ENCODE data around the gene FBXW8.
"Not testable (repeated sequence)": the region's sequence is repeated elsewhere in the genome, so short reads cannot be mapped to it uniquely, and the experiment has no call there.

Gene FBXW8

GRCh38 chr12:117052386-117053049, 141.8 kb downstream of the FBXW8 start:
- no peak for DNase-seq (ENCODE audit: low read depth in 2 of 3, low spot score in 1 of 3)

DNA sequence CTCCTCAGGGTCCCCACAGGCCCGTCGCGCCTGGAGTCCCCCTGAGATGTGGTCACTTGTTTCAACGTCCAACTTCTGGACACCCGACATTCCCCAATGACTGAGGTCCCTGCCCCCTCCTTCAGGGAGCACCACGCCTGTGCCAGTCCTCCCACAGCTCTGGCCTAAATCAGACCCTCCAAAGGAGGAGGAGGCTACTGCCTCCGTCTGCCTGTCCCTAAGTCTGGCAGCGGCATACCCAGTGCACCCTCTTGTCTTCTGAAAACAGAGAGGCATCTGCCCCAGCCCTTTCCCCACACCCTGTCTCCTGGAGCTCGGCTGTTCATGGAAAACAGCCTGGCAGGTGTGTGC, 142.3 kb downstream of the FBXW8 start:
- no peak for DNase-seq (ENCODE audit: low read depth in 2 of 3, low spot score in 1 of 3)

GRCh38 chr12:117053597-117054201, 142.9 kb downstream of the FBXW8 start:
- no peak for DNase-seq (ENCODE audit: low read depth in 2 of 3, low spot score in 1 of 3)

DNA sequence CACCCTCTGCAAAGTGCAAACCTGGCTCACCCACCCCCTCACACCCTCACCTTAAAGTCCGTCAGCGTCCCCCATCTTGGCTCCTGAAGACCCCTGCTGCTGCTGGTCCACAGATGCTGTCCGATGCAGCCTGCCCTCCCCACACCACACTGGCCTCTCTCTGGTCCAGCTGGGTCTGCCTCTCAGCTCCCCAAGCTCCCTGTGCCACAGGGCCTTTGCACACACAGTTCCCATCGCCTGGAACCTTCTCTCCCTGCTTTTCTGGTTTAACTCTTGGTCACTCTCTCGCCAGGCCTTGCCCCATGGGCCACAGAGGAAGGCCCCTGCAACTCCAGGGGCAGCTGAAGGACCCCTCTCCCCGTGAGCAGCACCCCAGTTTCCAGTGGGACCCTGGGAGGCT, 143.5 kb downstream of the FBXW8 start:
- no peak for DNase-seq (ENCODE audit: low read depth in 2 of 3, low spot score in 1 of 3)

DNA sequence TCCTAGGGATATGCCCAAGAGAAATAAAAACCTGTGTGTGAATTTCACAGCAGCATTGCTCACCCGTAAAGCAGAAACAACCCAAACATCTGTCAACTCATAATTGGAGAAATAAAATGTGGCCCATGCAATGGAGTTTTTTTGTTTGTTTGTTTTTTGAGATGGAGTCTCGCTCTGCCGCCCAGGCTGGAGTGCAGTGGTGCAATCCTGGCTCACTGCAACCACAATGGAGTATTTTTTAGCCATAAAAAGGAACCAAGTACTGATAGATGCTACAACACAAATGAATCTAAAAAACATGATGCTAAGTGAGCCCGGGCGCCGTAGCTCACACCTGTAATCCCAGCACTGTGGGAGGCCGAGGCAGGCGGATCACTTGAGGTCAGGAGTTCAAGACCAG, 146.9 kb downstream of the FBXW8 start:
- not testable (repeated sequence) for DNase-seq (ENCODE audit: low read depth in 2 of 3, low spot score in 1 of 3)

GRCh38 chr12:117058442-117059072, 147.8 kb downstream of the FBXW8 start:
- no peak for DNase-seq (ENCODE audit: low read depth in 2 of 3, low spot score in 1 of 3)

DNA sequence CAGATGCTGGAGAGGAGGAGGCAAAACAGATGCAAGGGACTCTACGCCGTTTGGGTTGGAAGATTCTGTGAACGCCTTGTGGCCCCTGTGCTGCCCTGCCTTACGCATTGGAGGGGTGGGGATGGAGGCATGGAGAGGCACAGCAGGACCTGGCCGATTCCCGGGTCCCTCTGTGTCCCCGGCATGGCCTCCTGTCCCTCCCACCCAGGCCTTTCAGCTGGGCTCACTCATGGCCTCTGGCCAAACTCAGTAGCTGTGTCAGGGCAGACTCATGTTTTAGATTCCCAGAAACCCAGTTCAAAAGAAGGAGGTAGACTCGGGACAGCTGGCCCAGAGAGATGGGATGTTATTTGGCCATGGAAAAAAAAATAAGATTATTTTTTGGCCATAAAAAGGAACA, 148.4 kb downstream of the FBXW8 start:
- DNase-seq (ENCODE audit: low read depth in 2 of 3, low spot score in 1 of 3), result no peak

DNA sequence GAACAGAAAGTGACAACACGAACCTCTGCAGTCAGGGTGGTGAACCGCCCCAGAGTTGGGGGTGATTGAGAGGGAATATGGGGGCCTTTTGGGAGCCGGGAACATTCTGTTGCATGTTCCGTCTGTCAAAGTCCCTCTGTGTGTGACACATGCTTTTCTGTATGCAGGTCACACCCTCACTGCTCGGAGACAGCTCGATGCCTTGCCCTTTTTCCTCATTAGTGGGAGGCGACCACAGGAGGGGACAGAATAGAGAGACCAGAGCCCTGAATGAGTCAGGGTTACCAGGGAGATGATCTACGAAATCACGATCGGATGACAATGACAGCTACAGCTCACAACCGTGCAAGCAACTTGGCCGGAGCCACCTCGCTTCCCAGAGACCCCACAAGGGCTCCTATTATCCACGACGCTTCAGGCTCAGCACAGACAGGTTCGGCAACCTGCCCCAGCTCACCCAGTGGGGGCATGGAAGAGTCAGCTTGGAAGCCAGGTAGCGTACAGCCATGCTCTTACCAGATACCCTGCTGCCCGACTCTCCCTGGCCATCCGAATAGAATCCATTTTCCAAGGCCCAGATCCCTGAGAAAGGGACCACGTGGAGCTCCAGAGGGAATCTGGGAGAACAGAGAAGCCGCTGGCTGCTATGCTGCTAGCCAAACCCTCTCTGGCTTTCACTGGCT, 149.6 kb downstream of the FBXW8 start:
- DNase-seq (ENCODE audit: low read depth in 2 of 3, low spot score in 1 of 3), result no peak

DNA sequence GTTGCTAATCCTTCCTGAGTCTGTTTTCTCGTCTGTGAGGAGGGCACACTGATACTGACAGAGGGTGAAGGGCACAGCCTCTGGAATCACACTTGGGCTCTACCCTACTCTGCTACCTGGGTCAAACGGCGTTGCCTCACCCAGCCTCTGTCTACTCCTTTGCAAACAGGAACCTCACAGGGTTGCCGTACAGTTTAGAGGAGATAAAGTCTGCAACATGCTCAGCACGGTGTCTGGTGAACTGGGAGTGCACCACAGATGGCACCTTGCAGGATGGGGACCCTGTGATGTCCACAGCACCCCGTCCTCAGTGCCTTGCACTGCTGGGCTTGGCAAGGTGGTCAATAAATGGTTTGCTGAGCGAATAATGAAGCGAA, 150.2 kb downstream of the FBXW8 start:
- DNase-seq (ENCODE audit: low read depth in 2 of 3, low spot score in 1 of 3), result no peak

DNA sequence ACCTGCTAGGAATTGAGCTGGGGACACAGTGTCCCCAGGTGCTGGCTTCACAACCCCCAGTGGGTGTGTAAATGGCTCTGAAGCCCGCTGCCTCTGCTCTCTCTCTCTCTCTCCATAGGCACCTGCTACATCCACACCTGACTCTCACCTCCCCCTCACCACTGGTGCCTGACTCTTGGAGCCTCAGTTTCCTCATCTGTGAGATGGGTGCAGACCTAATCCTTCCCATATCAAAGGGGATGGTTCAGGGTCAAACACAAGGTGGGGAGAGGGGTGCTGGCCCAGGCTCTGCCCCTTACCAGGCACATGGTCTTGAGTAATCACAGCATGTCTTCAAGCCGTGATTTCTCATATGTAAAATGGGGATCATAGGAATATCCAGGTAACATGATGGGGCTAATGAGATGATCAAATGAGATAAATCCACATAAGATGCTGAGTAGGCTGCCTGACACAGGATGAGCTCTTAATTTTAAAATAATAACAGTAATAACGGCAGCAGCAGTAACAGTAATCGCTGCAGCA, 150.9 kb downstream of the FBXW8 start:
- no peak for DNase-seq (ENCODE audit: low read depth in 2 of 3, low spot score in 1 of 3)

DNA sequence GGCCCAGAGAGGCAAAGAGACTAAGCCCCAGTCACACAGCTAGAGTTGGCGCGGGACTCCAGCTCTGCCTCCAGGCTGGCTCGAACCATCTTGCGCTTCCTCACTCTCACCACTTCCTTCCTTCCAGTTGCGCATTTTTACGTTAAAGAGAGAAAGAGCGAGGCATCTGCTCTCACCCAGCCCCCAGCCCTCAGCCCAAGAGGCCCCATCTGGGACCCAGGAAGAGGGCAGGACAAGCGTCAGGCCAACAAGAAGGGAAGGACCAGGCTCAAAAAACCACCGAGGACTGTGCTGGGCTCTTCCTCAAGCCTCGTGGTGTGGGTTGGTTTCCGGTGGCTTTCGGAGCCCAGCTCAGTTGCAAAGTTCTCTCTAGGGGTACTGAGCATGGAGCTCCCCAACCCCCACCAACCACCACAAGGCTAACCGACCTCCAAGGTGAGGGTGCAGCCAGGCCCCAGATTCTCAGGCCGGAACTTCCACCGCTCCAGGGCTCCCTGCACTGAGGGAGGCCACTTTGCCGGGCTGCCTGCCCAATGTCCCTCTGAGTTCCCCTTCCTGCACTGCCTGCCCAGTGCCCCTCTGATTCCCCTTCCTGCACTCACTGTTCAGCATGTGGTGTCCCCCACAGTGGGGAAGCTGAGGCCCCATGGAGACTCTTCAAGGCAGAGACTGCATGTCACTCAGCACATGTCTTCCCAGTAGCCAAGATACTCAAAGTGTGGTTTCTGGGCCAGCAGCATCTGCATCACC, 152.6 kb downstream of the FBXW8 start:
- peak in 2 of 3 donors; percentile 3 to 20 for DNase-seq (ENCODE audit: low read depth in 2 of 3, low spot score in 1 of 3)

DNA sequence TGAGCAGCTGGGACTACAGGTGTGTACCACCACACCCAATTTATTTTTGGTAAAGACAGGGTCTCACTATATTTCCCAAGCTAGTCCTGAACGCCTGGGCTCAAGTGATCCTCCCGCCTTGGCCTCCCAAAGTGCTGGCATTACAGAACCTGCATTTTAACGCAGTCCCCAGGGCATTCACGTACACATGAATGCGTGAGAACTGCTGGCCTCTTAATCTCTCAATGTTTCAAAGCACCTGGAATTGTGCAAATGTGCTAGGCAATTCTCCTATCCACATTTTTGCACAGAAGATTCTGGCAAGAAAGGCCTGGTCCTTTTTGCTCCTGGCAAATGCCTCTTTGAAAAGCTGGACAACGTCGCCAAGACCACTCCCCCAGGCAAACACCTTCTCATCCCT, 153.3 kb downstream of the FBXW8 start:
- no peak for DNase-seq (ENCODE audit: low read depth in 2 of 3, low spot score in 1 of 3)

- DNase-seq (ENCODE audit: low read depth in 2 of 3, low spot score in 1 of 3), result no peak
Measured at GRCh38 chr12:117064596-117064995, 153.8 kb downstream of the FBXW8 start.

DNA sequence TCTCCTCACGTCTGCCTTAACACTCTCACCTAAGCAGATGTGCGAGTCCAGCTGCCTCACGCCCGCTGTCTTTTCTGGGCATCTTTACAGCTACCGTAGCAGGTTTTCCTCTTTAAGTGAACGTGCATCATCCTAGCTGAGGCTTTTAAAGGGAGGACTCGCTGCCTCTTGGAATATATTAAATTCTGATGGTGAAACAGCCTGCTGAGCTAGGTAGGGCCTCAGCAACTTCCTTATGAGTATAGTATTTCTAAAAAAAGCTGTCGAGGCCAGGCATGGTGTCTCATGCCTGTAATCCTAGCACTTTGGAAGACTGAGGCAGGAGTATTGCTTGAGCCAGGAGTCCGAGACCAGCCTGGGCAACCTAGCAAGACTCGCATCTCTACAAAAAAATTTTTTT, 156.3 kb downstream of the FBXW8 start:
- no peak for DNase-seq (ENCODE audit: low read depth in 2 of 3, low spot score in 1 of 3)

DNA sequence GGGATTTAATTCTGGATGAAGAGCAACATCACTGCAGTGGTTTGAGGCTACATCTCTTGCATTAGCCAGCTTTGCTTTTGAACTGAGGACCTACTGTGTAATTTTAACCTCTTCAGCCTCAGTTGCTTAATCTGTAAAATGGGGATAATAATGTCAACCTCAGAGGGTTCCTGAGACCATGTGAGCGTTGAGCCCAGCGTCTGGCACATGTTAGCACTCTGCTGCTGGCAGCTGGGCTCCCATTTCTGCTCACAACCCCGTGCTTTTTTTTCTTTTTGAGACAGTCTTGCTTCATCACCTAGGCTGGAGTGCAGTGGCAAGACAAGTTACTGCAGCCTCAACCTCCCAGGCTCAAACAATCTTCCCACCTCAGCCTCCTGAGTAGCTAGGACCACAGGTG, 156.9 kb downstream of the FBXW8 start:
- DNase-seq (ENCODE audit: low read depth in 2 of 3, low spot score in 1 of 3), result no peak

DNA sequence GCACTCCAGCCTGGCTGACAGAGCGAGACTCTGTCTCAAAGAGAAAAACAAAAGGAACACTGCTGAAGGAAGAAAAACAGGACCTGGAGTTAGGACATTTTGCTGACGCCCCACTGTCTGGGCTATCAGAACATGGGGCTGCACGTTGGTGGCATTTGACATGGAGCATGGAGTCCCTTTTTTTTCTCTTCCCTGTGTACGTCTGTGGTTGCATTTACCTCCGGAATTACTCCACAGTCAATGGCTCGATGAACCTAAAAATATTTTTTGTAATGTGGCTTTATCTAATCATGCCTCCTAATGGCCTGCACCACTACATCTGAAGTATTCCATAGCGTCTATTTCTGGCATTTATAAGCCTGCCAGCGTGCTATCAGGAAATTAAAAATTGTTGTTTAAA, 157.7 kb downstream of the FBXW8 start:
- no peak for DNase-seq (ENCODE audit: low read depth in 2 of 3, low spot score in 1 of 3)

- DNase-seq (ENCODE audit: low read depth in 2 of 3, low spot score in 1 of 3), result no peak
Measured at GRCh38 chr12:117069101-117069797, 158.5 kb downstream of the FBXW8 start.

- DNase-seq (ENCODE audit: low read depth in 2 of 3, low spot score in 1 of 3), result no peak
Measured at GRCh38 chr12:117069926-117070900, 159.5 kb downstream of the FBXW8 start.

- no peak for DNase-seq (ENCODE audit: low read depth in 2 of 3, low spot score in 1 of 3)
Measured at GRCh38 chr12:117071009-117071408, 160.3 kb downstream of the FBXW8 start.

GRCh38 chr12:117072106-117072505, 161.4 kb downstream of the FBXW8 start:
- no peak for DNase-seq (ENCODE audit: low read depth in 2 of 3, low spot score in 1 of 3)
